ENCODE results near the gene MARVELD3.

GRCh38 chr16:71590584-71590983 lies 35.4 kb upstream of the MARVELD3 start:
- TF ChIP-seq, protein P1, sequence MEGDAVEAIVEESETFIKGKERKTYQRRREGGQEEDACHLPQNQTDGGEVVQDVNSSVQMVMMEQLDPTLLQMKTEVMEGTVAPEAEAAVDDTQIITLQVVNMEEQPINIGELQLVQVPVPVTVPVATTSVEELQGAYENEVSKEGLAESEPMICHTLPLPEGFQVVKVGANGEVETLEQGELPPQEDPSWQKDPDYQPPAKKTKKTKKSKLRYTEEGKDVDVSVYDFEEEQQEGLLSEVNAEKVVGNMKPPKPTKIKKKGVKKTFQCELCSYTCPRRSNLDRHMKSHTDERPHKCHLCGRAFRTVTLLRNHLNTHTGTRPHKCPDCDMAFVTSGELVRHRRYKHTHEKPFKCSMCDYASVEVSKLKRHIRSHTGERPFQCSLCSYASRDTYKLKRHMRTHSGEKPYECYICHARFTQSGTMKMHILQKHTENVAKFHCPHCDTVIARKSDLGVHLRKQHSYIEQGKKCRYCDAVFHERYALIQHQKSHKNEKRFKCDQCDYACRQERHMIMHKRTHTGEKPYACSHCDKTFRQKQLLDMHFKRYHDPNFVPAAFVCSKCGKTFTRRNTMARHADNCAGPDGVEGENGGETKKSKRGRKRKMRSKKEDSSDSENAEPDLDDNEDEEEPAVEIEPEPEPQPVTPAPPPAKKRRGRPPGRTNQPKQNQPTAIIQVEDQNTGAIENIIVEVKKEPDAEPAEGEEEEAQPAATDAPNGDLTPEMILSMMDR (IDR thresholded peaks at IDR 0.05; ENCODE audit: low read depth, low read length, poor library complexity, severe bottlenecking) = no peak
- TF ChIP-seq EZH2phosphoT487 (IDR thresholded peaks at IDR 0.05; ENCODE audit: borderline replicate concordance, low read length) = no peak

All from DOHH2 (cell line).